ENCODE results near the gene MNAT1. TPM values are rescaled to one million over a fixed set of nuclear protein-coding genes. Genes with fewer than 3 reads are reported as not detected.

MNAT1 gene
- polyA plus RNA-seq, 1 donor from 2014 or later, result 104 TPM

DNA sequence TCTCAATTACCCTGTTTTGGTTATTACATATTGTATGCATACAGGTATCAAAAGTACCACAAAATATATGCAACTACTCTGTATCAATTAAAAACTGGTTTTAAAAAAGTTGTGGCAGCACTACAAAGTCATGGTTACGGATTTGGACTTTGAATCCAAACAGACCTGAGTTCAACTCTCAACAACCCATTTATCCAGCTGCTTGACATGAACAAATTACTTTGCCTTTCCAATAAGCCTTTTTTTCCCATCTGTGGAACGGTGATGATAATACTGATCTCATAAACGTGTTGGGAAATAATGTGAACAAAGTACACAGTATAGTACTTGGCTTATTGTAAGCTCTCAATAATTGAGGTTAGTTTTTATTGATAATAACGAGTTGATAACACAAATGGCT lies 85.0 kb downstream of the MNAT1 start:
- Histone ChIP-seq H3K9me3 (ENCODE audit: low read length) (no peaks in the 10 kb centered on the region), H3K4me3 (ENCODE audit: low read length) (no peak overlapping the region), H3K9ac (ENCODE audit: low read length) (no peak overlapping the region), H3K9me2 (ENCODE audit: insufficient read depth, low read length) (no peaks in the 10 kb centered on the region), H2AFZ (ENCODE audit: low read depth, low read length) (no peak overlapping the region), H3K36me3 (ENCODE audit: insufficient read depth, low read length) (peaks cover 9% of the 10 kb centered on the region), H3K79me2 (replicated peaks; ENCODE audit: insufficient read depth, low read length) (no peaks in the 10 kb centered on the region), H3K27ac (ENCODE audit: low read length) (no peak overlapping the region), H3K4me2 (ENCODE audit: low read length) (no peak overlapping the region), H3F3A (ENCODE audit: insufficient read depth, low read length, poor library complexity, severe bottlenecking) (no peaks in the 10 kb centered on the region), H3K27me3 (ENCODE audit: insufficient read depth, low read depth, low read length) (no peaks in the 10 kb centered on the region), H4K20me1 (ENCODE audit: insufficient read depth) (no peaks in the 10 kb centered on the region)
- TF ChIP-seq POLR2AphosphoS5 (IDR thresholded peaks at IDR 0.05) (no peak), EZH2 (IDR thresholded peaks at IDR 0.05; ENCODE audit: borderline replicate concordance, insufficient read depth, low read length, poor library complexity, severe bottlenecking) (no peak), EP300 (conservative IDR thresholded peaks at IDR 0.05; ENCODE audit: poor library complexity, severe bottlenecking) (no peak), RAD21 (conservative IDR thresholded peaks at IDR 0.05) (no peak), TAF1 (IDR thresholded peaks at IDR 0.05; ENCODE audit: low read depth) (no peak), SMC3 (conservative IDR thresholded peaks at IDR 0.05; ENCODE audit: poor library complexity) (no peak), MXI1 (conservative IDR thresholded peaks at IDR 0.05; ENCODE audit: poor library complexity, severe bottlenecking) (no peak)
- TF ChIP-seq, protein P1, sequence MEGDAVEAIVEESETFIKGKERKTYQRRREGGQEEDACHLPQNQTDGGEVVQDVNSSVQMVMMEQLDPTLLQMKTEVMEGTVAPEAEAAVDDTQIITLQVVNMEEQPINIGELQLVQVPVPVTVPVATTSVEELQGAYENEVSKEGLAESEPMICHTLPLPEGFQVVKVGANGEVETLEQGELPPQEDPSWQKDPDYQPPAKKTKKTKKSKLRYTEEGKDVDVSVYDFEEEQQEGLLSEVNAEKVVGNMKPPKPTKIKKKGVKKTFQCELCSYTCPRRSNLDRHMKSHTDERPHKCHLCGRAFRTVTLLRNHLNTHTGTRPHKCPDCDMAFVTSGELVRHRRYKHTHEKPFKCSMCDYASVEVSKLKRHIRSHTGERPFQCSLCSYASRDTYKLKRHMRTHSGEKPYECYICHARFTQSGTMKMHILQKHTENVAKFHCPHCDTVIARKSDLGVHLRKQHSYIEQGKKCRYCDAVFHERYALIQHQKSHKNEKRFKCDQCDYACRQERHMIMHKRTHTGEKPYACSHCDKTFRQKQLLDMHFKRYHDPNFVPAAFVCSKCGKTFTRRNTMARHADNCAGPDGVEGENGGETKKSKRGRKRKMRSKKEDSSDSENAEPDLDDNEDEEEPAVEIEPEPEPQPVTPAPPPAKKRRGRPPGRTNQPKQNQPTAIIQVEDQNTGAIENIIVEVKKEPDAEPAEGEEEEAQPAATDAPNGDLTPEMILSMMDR (IDR thresholded peaks at IDR 0.05; ENCODE audit: poor library complexity, severe bottlenecking), result no peak
- TF ChIP-seq, protein P2, sequence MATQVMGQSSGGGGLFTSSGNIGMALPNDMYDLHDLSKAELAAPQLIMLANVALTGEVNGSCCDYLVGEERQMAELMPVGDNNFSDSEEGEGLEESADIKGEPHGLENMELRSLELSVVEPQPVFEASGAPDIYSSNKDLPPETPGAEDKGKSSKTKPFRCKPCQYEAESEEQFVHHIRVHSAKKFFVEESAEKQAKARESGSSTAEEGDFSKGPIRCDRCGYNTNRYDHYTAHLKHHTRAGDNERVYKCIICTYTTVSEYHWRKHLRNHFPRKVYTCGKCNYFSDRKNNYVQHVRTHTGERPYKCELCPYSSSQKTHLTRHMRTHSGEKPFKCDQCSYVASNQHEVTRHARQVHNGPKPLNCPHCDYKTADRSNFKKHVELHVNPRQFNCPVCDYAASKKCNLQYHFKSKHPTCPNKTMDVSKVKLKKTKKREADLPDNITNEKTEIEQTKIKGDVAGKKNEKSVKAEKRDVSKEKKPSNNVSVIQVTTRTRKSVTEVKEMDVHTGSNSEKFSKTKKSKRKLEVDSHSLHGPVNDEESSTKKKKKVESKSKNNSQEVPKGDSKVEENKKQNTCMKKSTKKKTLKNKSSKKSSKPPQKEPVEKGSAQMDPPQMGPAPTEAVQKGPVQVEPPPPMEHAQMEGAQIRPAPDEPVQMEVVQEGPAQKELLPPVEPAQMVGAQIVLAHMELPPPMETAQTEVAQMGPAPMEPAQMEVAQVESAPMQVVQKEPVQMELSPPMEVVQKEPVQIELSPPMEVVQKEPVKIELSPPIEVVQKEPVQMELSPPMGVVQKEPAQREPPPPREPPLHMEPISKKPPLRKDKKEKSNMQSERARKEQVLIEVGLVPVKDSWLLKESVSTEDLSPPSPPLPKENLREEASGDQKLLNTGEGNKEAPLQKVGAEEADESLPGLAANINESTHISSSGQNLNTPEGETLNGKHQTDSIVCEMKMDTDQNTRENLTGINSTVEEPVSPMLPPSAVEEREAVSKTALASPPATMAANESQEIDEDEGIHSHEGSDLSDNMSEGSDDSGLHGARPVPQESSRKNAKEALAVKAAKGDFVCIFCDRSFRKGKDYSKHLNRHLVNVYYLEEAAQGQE (IDR thresholded peaks at IDR 0.05; ENCODE audit: borderline replicate concordance), result no peak

DNA sequence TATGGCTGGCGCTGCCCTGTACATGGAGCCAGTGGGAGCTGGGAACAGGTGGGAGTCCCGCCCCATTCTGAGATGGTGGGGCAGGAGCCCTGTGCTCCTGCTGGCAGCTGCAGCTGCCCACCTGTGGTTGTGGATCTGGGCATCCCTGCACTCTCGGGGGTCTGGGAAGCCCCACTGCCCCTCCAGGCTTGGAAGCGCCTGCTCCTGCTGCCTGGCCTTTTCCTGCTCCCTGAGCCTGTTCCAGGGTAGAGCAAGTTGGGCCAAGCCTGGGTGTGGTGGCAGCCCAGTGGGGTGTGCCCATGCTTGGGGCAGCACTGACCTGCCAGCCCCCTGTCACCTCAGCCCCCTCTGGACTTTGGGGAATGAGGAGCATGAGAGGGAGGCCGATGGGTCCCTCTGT lies 104.0 kb downstream of the MNAT1 start:
- Histone ChIP-seq H4K20me1 (ENCODE audit: insufficient read depth) (no peaks in the 10 kb centered on the region), H3K27ac (ENCODE audit: low read length) (no peak overlapping the region)
- TF ChIP-seq POLR2AphosphoS5 (IDR thresholded peaks at IDR 0.05) (no peak), SMC3 (conservative IDR thresholded peaks at IDR 0.05; ENCODE audit: poor library complexity) (no peak), MXI1 (conservative IDR thresholded peaks at IDR 0.05; ENCODE audit: poor library complexity, severe bottlenecking) (no peak), EP300 (conservative IDR thresholded peaks at IDR 0.05; ENCODE audit: poor library complexity, severe bottlenecking) (no peak), RAD21 (conservative IDR thresholded peaks at IDR 0.05) (no peak), EZH2 (IDR thresholded peaks at IDR 0.05; ENCODE audit: borderline replicate concordance, insufficient read depth, low read length, poor library complexity, severe bottlenecking) (no peak), TAF1 (IDR thresholded peaks at IDR 0.05; ENCODE audit: low read depth) (no peak)
- TF ChIP-seq, protein P2 (IDR thresholded peaks at IDR 0.05; ENCODE audit: borderline replicate concordance), result no peak
- TF ChIP-seq, protein P1 (IDR thresholded peaks at IDR 0.05; ENCODE audit: poor library complexity, severe bottlenecking), result no peak

More for the DNA sequence above, 104.0 kb downstream of the MNAT1 start:
- Histone ChIP-seq H3F3A (ENCODE audit: insufficient read depth, low read length, poor library complexity, severe bottlenecking) (no peaks in the 10 kb centered on the region), H3K4me3 (ENCODE audit: low read length) (no peak overlapping the region), H3K4me2 (ENCODE audit: low read length) (no peak overlapping the region), H3K9me2 (ENCODE audit: insufficient read depth, low read length) (no peaks in the 10 kb centered on the region), H2AFZ (ENCODE audit: low read depth, low read length) (no peak overlapping the region), H3K9ac (ENCODE audit: low read length) (no peak overlapping the region), H3K27me3 (ENCODE audit: insufficient read depth, low read depth, low read length) (no peaks in the 10 kb centered on the region), H3K36me3 (ENCODE audit: insufficient read depth, low read length) (no peaks in the 10 kb centered on the region), H3K9me3 (ENCODE audit: low read length) (no peaks in the 10 kb centered on the region), H3K79me2 (replicated peaks; ENCODE audit: insufficient read depth, low read length) (no peaks in the 10 kb centered on the region)
